Renal pelvis (tissue), 4 donors: ENCODE measurements around the gene SPAG9. TPM values are rescaled to one million over a fixed set of nuclear protein-coding genes. Genes with fewer than 3 reads are reported as not detected.
A peak's percentile ranks its signal among the peaks of the same experiment; 100 is the strongest.

ENCODE experiments used
- DNase-seq: peaks from one replicate; pipeline ENCODE4 v3.0.0-alpha.2; 2013
- polyA plus RNA-seq, 3 donors: library from polyadenylated mRNA; unstranded; fragments of 120-200 nt; gene quantifications; one replicate each; pipeline ENCODE4 v1.2.1, GENCODE V29; 2013; ENCODE audit not compliant: insufficient read length in 3 of 3

The SPAG9 gene
- polyA plus RNA-seq, 3 donors, result 88.3 to 119 (median 115) TPM

DNA sequence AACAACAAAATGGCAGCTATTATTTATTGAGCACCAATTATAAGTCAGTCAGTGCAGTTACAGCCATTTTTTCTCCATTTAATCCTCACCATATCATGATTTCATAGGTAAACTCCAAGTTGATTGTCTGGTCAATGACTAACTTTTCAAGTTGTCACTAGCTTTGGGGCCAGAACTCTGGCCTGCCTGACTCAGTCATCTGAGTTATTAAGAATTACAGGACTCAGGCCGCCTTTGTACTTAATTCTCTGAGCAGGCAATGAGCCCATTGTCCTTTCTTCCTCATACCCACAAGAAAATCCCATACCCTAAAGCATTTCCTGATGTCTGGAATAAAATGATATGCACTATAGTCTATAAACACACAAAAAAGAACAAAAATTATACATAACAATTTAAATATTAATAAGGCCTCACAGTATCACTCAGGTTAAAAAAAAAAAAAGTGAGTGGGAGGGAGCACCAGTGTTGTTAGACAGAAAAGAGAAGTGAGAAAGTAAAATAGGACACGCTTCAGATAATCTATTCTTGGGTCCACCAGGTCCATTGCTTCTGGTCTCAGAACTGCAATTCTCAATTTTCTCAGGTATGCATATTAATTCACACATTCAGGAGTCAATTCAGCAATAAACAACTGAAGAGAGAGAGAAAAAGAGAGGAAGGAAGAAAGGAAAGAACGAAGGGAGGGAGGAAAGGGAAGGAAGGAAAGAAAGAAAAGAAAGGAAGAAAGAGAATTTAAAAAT, 70.2 kb downstream of the SPAG9 start:
- DNase-seq, result no peak

DNA sequence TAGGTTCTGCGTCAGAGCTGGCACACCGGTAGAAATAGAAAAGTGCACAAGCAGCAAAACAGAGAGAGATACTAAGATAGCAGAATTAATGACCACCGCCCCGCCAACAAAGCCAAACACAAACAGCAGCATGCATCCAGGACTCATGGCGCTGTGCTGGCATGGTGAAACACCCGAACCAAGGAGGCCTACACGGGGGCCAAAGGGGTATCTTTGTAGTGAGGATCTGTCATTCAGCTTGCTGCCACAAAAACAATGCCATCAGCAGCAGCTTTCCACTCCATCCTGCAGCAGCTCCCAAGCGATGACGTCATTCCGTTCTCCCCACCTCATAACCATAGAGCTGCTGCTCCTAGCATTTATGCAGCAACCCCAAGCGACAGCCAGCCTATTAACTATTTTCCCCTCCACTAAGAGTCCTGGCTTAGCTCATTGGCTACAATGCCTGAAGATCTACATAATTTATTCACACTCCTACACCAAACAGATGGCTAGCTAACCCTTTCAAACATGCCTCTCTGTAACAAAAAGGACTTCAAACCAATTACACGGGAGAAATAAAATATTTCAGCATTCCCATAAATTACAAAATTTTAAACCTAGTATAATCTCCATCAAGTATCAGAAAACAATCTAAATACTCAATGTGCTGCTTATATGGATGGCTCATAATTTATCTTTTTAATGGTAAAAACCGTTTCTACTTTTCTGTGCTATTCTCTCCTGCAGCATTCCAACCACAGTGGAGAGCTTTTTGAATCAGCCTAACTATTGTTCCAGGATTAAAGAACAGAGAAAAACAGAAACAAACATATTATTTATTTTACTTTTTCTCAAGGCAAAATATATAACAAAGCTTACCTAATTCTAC, 73.9 kb downstream of the SPAG9 start:
- peak; percentile 98 for DNase-seq

DNA sequence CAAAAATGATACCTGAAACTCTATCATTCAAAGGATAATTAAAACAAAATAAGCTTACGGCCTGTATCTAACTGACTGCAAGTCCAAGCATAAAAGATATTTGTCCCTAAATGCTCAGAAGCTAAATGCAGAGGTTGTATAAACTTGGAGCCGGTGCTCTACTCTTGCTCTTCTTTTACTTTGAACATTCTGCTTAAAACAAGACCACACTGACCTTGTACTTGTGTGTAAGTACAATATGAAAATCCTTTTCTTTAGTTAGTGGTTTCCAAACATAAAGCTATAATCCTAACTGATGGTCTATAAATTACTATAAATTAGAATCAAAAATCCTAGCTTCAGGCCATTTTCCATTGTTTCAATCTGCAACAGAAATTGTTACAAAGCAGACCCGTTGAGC, 74.6 kb downstream of the SPAG9 start:
- DNase-seq, result no peak

DNA sequence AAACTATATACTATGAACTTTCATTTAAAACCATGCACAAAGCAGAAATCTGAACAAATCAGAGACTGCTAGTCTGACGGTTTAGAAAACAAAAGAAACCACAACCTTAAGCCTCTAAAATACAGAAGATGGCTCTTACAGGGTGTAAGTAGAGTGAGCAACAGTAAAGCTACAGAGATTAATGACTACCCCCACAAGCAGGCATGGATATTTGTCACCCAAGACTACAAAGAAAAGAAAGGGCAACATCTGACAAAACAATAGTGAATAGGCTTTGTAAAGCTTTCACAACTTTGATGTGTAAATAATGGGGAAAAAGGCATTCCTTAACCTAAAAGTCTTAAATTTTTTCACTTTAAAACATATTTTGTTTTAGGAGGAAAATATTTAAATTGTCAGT, 75.0 kb downstream of the SPAG9 start:
- peak; percentile 42 for DNase-seq

DNA sequence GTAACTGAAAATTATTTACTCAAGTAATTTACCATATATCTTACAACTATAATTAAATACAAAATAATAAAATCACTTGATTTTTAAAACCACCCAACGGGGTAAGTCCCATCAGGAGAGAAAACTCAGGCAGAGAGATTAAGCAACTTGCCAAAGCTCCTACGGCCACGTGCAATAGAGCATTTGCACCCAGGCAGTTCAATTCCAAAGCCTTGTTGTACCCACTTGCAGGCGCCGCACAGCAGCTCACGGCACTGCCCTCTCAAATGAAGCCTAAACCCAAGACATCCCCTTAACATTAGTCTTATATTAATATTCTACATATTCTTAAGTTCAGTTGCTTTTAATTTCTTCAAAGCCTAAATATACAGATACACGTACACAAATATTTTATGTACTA, 75.7 kb downstream of the SPAG9 start:
- no peak for DNase-seq

DNA sequence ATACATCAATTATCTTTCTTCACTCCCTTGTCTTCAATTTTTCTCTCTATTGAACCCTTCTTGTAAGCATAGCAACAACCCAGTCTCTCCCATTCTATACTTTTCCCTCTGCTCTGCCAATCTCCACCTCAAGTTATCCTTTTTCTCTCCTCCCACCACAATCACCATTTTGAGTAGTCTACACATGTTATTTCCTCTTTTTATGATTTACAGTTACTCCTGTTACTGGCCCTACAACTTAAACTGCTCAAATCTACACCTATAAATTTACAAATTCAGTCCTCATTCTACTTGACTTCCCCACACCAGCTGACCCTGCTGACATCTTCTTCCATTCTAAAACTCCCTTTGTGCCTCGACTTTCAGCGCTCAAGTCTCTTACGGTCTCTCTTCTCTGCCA, 84.6 kb downstream of the SPAG9 start:
- DNase-seq, result no peak

DNA sequence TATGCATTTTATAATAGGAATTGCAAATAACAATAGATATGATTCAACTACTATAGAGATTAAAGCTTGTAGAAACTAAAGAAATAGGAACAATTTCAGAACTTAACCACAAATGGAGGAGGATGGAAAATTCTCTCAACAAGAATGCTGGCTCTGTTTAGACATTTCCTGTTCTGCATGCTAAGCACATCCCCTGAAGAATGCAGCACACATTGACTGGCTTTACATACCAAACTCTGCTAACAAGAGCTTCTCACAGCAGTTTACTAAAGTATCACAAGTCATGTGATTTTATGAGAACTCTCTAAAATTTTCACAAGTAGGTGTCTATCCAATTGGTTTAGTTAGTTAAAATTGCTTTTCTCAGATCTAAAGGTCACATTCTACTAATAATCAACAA, 85.2 kb downstream of the SPAG9 start:
- no peak for DNase-seq

DNA sequence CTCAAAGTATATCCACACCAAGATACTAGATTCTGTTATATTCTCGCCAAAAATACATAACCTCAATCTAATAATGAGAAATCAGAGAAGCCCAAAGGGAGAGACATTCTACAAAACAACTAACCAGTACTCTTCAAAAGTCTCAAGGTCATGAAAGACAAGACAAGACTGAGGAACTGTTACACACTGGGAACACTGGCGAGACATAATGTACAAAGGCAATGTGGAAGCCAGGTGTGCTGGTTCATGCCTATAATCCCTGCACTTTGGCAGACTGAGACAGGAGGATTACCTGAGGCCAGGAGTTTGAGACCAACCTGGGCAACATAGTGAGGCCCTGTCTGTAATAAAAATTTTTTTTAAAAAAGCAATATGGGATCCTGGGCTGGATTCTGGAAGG, 85.9 kb downstream of the SPAG9 start:
- DNase-seq, result no peak

DNA sequence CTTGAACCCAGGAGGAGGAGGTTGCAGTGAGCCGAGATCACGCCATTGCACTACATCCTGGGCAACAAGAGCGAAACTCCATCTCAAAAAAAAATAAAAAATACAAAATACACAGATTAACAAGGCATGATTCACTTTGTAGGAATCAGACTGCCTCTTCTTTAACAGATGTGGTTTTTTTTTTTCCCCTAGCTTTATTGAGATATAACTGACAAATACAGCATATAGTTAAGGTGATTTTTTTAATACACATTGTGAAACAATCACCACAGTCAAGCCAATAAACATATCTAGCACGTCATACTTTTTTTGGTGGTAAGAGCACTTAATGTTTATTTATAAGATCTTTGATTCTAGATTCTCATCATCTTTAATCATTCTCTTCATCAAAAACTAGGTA, 87.8 kb downstream of the SPAG9 start:
- DNase-seq, result no peak

DNA sequence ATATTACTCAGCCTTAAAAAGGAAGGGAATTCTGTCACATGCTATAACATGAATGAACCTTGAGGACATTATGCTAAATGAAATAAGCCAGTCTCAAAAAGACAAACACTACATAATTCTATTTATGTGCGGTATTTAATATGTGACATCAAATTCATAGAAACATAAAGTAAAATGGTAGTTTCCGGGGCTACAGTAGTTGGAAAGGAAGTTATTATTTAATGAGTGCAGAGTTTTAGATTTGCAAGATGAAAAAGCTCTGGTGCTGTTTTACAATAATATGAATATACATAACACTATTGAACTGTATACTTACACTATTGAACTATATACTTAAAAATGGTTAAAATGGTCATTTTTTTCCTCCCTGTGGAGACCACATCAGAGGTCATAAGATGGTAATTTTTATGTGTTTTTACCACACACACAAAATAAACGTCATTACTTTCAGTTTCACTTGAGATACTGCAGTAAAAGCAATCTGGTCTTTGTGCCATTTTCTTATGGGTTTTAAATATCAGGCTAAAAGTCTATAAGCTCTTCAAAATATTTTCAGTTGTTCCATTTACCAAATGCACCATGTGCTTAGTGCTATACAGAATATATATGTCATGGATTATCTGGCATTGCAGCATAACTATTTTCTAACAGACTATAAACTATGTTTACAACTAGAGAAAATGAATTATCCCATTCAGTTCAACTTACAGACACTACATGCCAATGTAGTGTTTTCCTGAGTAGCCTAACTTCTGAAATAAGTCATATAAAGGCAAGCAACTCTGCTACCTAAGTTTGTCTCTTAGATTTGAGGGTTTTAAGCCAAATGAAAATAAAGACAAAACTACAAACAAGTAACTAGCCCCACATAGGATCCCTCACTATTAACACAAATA, 90.9 kb downstream of the SPAG9 start:
- no peak for DNase-seq

DNA sequence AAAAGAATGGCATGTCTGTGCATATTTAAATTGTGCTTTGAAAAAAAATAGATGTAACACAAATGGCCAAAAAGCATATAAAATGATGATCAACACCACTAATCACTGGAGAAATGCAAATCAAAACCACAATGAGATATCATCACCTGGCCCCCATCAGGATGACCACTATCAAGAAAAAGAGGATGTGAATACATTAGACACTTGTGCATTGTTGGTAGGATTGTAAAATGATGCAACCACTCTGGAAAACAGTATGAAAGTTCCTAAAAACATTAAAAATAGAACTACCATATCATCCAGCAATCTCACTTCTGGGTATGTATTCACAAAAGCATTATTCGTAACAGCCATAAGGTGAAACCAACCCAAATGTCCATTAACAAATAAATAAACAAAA, 91.5 kb downstream of the SPAG9 start:
- no peak for DNase-seq

DNA sequence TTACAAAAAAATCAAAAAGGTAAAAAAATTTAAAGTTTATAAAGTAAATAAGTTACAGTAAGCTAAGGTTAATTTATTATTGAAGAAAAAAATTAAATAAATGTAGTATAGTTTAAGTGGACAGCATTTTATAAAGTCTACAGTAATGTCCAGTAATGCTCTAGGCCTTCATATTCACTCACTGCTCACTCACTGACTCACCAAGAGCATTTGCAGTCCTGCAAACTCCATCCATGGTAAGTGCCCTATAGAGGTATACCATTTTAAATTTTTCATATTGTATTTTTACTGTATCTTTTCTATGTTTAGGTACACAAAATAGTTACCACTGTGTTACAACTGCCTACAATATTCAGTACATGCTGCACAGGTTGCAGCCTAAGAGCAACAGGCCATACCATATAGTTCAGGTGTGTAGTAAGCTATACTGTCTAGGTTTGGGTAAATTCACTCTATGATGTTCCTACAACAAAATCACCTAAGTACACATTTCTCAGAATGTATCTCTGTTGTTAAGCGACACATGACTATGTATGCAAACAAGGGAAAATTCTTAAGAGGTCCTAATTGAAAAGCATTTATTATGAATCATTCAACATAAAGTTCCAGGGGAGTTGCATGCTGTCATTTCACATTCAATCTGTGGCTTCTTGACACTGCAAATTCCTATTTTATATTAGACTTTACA, 92.3 kb downstream of the SPAG9 start:
- no peak for DNase-seq

DNA sequence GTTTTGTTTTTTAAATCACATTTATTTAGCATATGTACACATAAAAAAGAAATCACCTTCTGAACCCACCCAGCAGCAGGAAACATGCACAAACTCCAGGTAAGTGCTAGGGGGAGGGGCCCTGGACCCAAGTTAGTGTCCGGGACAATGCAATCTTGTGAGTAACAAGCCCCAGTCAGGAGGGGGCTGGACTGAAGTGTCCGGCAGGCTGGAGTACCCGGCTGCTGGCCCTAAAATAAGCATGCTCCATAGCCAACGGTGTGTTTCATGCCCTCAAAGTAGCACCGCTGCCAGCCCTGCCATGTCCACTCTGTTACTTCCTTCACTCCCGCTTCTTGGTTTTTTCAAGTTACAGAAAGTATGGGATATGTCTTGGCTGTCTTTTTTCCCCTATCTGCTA, 102.1 kb downstream of the SPAG9 start:
- DNase-seq, result no peak

DNA sequence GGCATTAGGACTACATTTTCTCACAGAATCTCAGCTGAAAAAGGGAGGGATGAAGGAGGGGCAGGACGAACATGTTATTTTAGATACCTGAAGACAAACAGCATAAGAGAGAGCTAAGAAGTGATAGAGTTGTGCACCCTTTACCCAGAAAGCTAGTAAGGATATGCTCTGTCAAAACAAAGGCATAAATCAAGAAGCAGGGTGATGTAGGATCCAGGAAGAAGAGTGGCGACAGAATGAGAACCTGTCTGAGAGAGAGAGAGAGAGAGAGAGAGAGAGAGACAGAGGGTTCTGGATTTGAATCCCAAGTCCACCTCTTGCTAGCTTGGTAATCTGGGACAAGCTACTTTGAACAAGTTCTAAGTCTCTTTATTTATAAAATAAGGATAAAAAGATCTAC, 103.4 kb downstream of the SPAG9 start:
- no peak for DNase-seq

DNA sequence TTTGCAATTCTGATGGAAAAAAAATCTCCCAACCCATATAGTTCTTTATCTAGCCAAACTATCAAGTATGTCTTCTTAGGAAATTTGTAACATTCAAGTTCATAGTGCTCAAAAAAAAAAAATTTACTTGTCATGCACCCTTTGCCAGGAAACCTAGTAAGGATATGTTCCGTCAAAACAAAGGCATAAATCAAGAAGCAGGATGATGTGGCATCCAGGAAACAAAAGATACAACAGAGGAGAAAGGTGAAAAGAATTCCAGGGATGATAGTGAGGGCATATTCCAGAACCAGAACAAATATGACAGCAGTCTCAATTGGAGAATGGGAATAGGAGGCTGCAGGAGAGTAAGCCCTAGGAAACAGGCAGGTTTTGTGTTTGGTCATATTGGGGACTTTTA, 104.6 kb downstream of the SPAG9 start:
- DNase-seq, result no peak

DNA sequence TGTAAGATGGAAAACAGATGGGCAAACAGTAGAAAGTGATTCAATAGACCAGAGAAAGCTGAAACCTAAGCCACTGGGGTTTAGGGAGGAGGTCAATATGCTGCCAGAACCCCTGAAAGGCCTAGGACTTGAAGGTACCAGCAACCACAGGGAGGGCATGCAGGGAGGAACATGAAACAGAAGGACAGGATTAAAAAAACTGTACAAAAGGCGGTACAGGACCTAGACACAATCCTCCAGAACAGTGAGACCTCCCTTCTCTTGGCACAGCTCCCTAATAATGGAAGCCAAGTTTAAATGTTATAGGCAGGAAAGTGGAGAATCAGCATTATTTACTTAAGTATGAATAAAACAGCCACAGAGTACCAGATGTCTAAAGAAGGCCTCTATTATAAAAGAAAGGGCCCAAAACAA, 105.5 kb downstream of the SPAG9 start:
- DNase-seq, result no peak

DNA sequence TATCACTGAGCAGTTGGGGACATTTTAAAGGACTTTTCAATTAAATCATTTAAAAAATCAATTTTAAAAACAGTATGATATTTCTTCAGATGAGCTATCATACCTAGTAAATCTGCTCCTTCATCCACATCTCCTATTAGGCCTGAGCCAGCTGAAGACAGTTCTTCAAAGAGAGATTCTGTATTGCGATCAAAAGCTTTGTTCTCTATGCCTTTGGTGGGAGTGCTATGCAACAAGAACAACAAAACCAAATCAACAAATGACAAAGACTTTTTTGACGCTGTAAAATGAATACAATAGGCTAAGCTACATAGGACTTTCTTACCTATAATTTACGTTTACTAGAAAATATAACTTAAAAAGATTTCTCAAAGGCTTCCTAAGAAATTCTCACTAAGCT, 106.5 kb downstream of the SPAG9 start:
- no peak for DNase-seq

DNA sequence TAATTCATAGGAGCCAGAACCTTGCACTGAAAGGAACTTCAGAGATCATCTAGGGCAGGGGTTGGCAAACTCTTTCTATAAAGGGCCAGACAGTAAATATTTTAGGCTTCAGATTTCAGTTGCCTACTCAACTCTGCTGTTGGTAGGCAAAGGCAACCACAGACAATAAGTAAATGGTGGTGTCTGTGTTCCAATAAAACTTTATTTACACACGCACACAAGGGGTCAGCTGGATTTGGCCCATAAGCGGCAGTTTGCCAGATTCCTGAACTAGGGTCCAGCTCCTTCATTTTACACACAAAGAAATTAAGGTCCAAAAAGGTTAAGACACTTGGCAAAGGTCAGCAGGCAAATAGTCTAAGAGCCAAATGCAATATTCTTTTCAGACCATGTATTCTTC, 107.3 kb downstream of the SPAG9 start:
- no peak for DNase-seq

DNA sequence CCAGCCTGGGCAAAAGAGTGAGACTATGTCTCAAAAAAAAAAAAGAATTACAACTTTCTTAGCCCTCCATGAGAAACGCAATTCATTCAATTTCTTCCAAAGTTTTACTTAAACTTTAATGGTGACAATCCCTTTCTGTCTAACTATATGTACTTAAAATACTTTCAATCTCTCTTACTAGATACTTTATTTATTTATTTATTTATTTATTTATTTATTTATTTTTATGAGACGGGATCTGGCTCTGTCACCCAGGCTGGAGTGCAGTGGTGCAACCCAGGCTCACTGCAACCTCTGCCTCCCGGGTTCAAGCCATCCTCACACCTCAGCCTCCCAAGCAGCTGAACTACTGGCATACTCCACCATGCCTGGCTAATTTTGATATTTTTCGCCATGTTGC, 108.1 kb downstream of the SPAG9 start:
- DNase-seq, result no peak

DNA sequence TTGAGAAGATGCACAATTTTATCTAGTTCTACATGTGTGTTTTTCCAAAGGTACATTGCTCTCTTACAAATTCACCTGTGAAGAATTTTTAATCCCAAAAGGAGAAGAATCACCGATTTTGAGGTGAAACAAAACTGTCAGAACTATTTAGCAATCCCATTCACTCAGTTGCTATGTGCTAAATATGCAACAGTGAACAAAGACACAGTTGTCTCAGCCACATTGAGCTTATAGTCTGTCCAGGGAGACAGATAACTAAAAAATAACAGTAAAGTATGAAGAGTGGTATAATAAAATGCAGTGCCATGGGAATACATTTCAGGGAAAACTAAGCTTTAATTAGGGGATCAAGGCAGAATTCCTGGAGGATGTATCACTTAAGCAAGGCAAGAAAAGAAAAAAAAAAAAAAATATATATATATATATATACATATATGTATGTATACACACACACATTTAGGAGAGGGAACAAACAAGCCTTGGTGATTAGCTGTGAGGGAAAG, 110.4 kb downstream of the SPAG9 start:
- no peak for DNase-seq

DNA sequence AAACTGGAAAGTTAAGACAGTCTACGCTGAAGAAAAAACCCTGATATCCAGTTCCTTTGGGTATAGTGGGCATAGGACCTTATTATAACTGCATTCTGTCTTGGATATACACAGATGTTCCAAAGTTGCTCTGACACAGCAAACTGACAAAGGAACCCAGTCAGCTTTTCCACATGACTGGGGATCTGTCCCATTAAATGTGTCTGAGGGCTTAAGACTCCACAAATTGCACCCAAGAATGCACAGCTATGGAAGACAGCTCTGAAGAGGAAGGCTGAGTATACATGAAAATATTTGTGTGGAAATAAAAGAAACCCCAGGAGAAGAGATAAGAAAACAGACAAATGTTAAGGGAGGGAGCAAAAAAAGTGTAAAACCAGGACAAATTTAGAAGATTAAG, 114.1 kb downstream of the SPAG9 start:
- DNase-seq, result no peak

DNA sequence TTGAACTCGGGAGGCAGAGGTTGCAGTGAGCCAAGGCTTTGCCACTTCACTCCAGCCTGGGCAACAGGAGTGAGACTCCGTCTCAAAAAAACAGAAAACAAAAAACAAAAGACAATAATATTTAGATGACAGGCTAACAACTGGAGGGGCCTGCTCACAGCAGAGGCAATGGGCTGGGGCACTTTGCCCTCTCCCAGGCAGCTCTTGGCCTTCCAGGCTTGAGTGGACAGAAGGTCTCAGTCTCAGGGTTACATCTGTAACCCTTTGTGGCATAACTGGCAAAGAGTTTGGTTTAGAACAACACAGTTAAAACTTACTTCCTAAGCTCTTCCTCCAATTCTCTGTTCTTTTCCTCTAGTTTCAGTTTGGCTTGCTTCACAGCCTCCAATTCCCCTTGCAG, 114.9 kb downstream of the SPAG9 start:
- DNase-seq, result no peak
